Retinal pigment epithelial cell (primary cell): Measurements from ENCODE around the gene FOXJ1.

ENCODE experiments used
- DNase-seq: peaks from one replicate; pipeline ENCODE4 v3.0.0-alpha.2; 2010; ENCODE audit warnings: low read depth
- H3K4me3 ChIP-seq: 2 replicates; pipeline ENCODE4 v1.5.1; 2011; ENCODE audit warnings: mild to moderate bottlenecking, low read length, control low read depth, moderate library complexity
- TF ChIP-seq, protein P1 (sequence below): conservative IDR thresholded peaks from 2 replicates; pipeline ENCODE4 v1.5.1; 2011; ENCODE audit warnings: low read depth, low read length, control low read depth, inconsistent platforms

FOXJ1 gene

DNA sequence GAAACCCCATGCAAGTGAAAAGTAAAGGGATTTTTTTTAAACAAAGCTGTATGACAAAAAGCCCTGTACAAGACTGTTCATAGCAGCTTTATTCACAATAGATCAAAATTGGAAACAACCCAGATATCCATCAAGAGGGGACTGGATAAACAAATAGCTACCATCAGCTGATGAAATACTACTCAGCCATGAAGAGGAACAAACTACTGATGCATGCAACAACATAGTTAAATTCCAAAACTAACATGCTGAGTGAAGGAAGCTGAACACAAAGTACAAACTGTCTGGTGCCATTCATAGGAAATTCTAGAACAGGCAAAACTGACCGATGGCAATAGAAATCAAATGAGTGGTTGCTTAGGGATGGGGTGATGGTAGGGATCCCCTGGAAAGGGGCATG, 15.1 kb downstream of the FOXJ1 start:
- TF ChIP-seq, protein P1, sequence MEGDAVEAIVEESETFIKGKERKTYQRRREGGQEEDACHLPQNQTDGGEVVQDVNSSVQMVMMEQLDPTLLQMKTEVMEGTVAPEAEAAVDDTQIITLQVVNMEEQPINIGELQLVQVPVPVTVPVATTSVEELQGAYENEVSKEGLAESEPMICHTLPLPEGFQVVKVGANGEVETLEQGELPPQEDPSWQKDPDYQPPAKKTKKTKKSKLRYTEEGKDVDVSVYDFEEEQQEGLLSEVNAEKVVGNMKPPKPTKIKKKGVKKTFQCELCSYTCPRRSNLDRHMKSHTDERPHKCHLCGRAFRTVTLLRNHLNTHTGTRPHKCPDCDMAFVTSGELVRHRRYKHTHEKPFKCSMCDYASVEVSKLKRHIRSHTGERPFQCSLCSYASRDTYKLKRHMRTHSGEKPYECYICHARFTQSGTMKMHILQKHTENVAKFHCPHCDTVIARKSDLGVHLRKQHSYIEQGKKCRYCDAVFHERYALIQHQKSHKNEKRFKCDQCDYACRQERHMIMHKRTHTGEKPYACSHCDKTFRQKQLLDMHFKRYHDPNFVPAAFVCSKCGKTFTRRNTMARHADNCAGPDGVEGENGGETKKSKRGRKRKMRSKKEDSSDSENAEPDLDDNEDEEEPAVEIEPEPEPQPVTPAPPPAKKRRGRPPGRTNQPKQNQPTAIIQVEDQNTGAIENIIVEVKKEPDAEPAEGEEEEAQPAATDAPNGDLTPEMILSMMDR: no peak
- no peak overlapping the region for H3K4me3 ChIP-seq
- DNase-seq: no peak

DNA sequence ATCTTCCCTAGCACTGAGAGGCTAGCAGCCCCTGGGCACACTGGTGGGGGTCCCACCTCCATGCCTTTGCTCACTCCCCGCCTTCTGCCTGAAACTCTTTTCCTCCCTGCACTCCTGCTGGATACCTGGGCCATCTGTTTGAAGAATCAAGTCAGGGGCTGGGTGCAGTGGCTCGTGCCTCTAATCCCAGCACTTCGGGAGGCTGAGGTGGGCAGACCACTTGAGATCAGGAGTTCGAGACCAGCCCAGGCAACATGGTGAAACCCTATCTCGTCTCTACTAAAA, 15.7 kb downstream of the FOXJ1 start:
- TF ChIP-seq, protein P1: no peak
- no peak for DNase-seq
- H3K4me3 ChIP-seq: no peak overlapping the region

DNA sequence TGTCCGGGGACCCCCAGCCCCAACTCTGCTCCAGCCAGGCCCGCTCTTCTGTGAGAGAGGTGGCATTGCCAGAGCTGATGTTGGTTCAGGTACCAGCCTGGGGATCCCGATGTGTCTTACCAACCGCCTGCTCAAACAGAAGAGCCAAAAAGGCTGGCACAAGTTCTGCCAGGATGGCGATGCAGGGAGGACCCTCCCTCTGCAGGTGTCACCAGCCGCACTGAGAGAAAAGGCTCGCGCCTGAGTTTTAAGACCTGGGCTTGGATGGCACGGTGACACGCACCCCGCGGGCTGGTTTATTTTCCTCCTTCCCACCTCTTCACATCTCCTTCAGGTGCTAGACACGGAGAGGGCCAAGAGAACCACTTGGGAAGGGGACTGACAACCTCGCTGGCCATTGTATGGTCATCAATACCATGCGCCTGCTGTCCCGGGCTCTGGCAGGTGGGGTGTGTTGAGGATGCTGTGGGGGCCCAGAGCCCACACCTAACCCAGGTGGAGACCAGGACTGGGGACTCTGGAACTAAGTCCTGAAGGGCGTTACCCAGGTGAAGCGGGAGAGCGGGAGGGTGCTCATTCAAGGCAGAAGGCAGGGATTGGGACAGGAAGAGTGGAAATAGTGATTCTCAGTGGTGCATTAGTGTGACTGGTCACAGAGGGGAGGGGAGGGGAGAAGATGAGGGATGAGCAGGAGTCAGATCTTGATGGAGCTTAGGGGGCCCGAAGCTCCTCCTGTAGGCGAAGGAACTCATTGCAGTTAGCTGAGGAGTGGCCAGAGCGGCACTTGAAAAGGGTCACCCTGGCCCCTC, 16.3 kb downstream of the FOXJ1 start:
- H3K4me3 ChIP-seq: no peak overlapping the region
- DNase-seq: no peak
- TF ChIP-seq, protein P1: peak; percentile 40

DNA sequence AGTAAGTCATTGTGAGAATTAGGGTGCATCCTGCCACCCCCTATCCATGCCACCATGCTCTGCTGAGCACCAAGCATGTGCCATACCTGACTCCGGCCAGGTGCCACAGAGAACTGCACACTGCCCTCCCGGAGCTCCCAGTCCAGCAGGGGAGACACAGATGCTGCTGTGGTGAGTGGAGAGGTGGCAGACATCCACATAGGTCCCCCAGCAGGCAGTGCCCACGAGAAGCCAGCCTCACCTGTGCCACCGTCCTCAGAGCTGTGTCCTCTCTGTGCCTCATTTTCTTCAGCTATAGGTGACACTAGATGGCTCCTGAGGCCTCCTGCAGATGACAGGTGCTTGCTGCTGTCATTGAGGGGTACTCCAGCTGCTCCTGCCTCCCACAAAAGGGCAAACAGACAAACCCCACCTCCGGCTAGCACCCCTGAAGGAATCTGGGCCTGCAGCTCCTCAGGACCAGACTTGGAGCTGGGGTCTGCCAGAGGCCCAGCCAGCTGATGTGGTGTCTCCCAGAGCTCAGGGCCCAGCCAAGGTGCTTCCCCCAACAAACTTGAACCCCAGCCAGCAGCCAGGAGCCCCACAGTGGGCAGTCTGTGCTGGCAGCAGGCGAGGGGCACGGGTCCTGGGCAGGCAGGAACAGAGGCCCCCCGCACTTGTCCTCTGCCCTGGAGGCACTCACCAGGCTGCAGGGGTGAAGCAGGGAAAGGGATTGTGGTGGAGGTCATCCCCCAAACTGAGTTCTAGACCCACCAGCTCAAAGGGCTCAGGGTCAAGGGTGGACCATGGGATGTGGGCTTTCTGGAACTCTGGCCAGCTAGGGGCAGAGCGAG, 17.1 kb downstream of the FOXJ1 start:
- TF ChIP-seq, protein P1: no peak
- no peak for DNase-seq
- H3K4me3 ChIP-seq: no peak overlapping the region

DNA sequence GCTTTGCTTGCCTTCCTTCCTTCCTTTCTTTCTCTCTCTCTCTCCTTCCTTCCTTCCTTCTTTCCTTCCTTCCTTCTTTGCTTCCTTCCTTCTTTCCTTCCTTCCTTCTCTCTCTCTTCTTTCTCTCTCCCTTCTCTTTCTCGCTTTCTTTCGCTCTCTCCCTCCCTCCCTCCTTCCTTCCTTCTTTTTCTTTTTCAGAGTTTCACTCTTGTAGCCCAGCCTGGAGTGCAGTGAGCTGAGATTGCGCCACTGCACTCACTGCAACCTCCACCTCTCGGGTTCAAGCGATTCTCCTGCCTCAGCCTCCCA, 17.9 kb downstream of the FOXJ1 start:
- no peak overlapping the region for H3K4me3 ChIP-seq
- TF ChIP-seq, protein P1: no peak
- DNase-seq: no peak

DNA sequence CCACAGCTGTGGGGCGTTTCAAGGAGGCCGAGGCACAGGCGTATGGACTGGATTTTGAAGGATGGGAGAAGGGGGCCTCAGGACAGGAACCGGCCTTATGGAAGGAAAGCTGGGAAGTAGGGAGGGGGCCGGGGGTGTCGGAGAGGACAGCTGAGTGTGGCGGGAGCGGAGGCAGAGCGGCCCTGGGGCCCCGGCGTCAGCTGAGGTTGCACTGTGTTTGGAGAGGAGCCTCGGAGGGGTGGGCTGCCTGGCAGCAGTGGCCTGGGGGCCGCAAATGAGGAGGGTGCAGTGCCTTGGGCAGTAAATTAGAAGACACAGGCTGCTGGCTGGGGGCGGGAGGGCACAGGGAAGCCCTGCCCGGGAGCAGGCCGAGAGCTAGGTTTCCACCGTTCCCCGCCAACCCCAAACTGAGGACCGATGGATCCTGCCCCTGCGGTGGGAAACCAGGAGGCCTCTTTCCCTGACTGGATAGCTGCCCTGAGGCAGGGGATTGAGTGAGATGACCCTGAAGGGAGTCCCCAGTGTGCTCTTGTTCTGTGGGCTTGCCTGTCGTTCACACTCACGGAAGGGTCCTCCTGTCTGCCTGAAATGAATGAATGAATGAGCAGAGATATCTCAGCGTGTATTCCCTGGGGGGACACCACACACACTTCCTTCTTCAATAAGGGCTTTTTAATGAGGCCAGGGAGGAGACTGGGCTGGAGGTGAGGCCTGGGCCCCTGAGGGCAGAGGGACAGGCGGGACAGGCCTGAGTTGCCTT, 18.4 kb downstream of the FOXJ1 start:
- DNase-seq: no peak
- TF ChIP-seq, protein P1: no peak
- H3K4me3 ChIP-seq: no peak overlapping the region
